ENCODE measurements around the gene NGEF.

Gene NGEF

GRCh38 chr2:232955856-232956255, 57.2 kb downstream of the NGEF start:
- Histone ChIP-seq H3K4me3 (ENCODE audit: low read depth in 1 of 5, low read length in 5 of 5) (no peak overlapping the region), H3K9me3 (ENCODE audit: control insufficient read depth in 5 of 5, low read length in 5 of 5) (peaks cover 0 to 4% (median 0%) of the 10 kb centered on the region in 5 donors), H3K27ac (ENCODE audit: low read depth, low read length) (no peak overlapping the region), H3K36me3 (ENCODE audit: control insufficient read depth in 5 of 5, insufficient read depth in 5 of 5, low read length in 5 of 5) (no peaks in the 10 kb centered on the region), H3K9ac (ENCODE audit: low read length in 5 of 5) (no peak overlapping the region), H3K4me1 (ENCODE audit: control insufficient read depth in 5 of 5, insufficient read depth in 5 of 5, low read length in 5 of 5) (no peaks in the 10 kb centered on the region), H3K27me3 (ENCODE audit: control insufficient read depth in 5 of 5, insufficient read depth in 4 of 5, low read length in 5 of 5) (peaks cover 0 to 11% (median 4%) of the 10 kb centered on the region in 5 donors)

GRCh38 chr2:232954691-232955090, 58.4 kb downstream of the NGEF start:
- Histone ChIP-seq H3K9me3 (ENCODE audit: control insufficient read depth in 5 of 5, low read length in 5 of 5) (peaks cover 0 to 4% (median 0%) of the 10 kb centered on the region in 5 donors), H3K27ac (ENCODE audit: low read depth, low read length) (no peak overlapping the region), H3K27me3 (ENCODE audit: control insufficient read depth in 5 of 5, insufficient read depth in 4 of 5, low read length in 5 of 5) (peaks cover 0 to 13% (median 4%) of the 10 kb centered on the region in 5 donors), H3K4me1 (ENCODE audit: control insufficient read depth in 5 of 5, insufficient read depth in 5 of 5, low read length in 5 of 5) (no peaks in the 10 kb centered on the region), H3K9ac (ENCODE audit: low read length in 5 of 5) (no peak overlapping the region), H3K36me3 (ENCODE audit: control insufficient read depth in 5 of 5, insufficient read depth in 5 of 5, low read length in 5 of 5) (no peaks in the 10 kb centered on the region), H3K4me3 (ENCODE audit: low read depth in 1 of 5, low read length in 5 of 5) (no peak overlapping the region)

DNA sequence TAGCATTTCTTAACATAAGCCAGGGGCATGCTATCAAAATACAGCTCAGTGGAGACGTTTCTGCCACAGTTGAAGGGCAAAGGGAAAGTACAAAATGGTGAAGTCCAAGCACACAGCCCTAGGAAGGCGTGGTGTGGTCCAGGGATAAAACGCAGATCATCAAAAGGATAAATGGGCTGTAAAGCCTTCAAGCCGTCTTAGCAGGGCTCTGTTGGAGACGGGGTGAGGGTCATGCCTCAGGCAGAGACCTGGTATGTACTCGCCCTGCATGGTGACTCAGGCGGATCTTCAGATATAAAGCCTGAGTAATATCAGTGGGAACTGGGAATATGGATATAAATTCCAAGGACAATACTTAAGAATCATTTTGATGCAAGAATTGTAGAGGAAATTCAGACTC, 61.2 kb downstream of the NGEF start:
- peaks cover 0 to 13% (median 4%) of the 10 kb centered on the region in 5 donors for H3K27me3 ChIP-seq (ENCODE audit: control insufficient read depth in 5 of 5, insufficient read depth in 4 of 5, low read length in 5 of 5)
- no peak overlapping the region for H3K9ac ChIP-seq (ENCODE audit: low read length in 5 of 5)
- H3K27ac ChIP-seq (ENCODE audit: low read depth, low read length), result no peak overlapping the region
- H3K36me3 ChIP-seq (ENCODE audit: control insufficient read depth in 5 of 5, insufficient read depth in 5 of 5, low read length in 5 of 5), result no peaks in the 10 kb centered on the region
- no peaks in the 10 kb centered on the region for H3K9me3 ChIP-seq (ENCODE audit: control insufficient read depth in 5 of 5, low read length in 5 of 5)
- H3K4me3 ChIP-seq (ENCODE audit: low read depth in 1 of 5, low read length in 5 of 5), result no peak overlapping the region
- no peaks in the 10 kb centered on the region for H3K4me1 ChIP-seq (ENCODE audit: control insufficient read depth in 5 of 5, insufficient read depth in 5 of 5, low read length in 5 of 5)

GRCh38 chr2:232951181-232951580, 61.9 kb downstream of the NGEF start:
- Histone ChIP-seq H3K9me3 (ENCODE audit: control insufficient read depth in 5 of 5, low read length in 5 of 5) (no peaks in the 10 kb centered on the region), H3K4me1 (ENCODE audit: control insufficient read depth in 5 of 5, insufficient read depth in 5 of 5, low read length in 5 of 5) (no peaks in the 10 kb centered on the region), H3K9ac (ENCODE audit: low read length in 5 of 5) (no peak overlapping the region), H3K36me3 (ENCODE audit: control insufficient read depth in 5 of 5, insufficient read depth in 5 of 5, low read length in 5 of 5) (no peaks in the 10 kb centered on the region), H3K27ac (ENCODE audit: low read depth, low read length) (no peak overlapping the region), H3K27me3 (ENCODE audit: control insufficient read depth in 5 of 5, insufficient read depth in 4 of 5, low read length in 5 of 5) (peaks cover 0 to 13% (median 4%) of the 10 kb centered on the region in 5 donors), H3K4me3 (ENCODE audit: low read depth in 1 of 5, low read length in 5 of 5) (no peak overlapping the region)

DNA sequence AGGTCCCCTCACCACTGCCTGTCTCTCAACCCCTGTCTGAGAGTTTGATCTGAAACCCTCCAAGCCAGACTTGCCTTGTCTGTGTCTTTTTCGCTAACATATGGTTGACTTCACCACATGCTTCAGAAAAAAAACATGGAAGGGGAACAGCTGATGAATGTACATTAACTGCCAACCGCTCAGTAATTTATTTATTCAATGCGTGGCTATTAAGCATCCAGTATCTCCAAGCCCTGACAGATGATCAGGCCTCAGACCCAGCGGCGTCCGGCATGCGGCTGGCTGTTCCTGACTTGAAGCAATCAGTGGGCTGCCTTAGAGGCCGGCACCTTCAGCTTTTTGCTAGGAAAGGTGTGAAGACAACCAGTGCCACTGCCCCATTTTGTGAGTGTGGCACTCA, 62.3 kb downstream of the NGEF start:
- H3K4me3 ChIP-seq (ENCODE audit: low read depth in 1 of 5, low read length in 5 of 5), result no peak overlapping the region

GRCh38 chr2:232949016-232949415, 64.0 kb downstream of the NGEF start:
- no peak overlapping the region for H3K4me3 ChIP-seq (ENCODE audit: low read depth in 1 of 5, low read length in 5 of 5)
- H3K9me3 ChIP-seq (ENCODE audit: control insufficient read depth in 5 of 5, low read length in 5 of 5), result no peaks in the 10 kb centered on the region
- H3K36me3 ChIP-seq (ENCODE audit: control insufficient read depth in 5 of 5, insufficient read depth in 5 of 5, low read length in 5 of 5), result no peaks in the 10 kb centered on the region
- no peak overlapping the region for H3K9ac ChIP-seq (ENCODE audit: low read length in 5 of 5)
- no peaks in the 10 kb centered on the region for H3K4me1 ChIP-seq (ENCODE audit: control insufficient read depth in 5 of 5, insufficient read depth in 5 of 5, low read length in 5 of 5)
- no peak overlapping the region for H3K27ac ChIP-seq (ENCODE audit: low read depth, low read length)
- H3K27me3 ChIP-seq (ENCODE audit: control insufficient read depth in 5 of 5, insufficient read depth in 4 of 5, low read length in 5 of 5), result peaks cover 0 to 13% (median 4%) of the 10 kb centered on the region in 5 donors

More for the DNA sequence above, 62.3 kb downstream of the NGEF start:
- Histone ChIP-seq H3K27ac (ENCODE audit: low read depth, low read length) (no peak overlapping the region), H3K27me3 (ENCODE audit: control insufficient read depth in 5 of 5, insufficient read depth in 4 of 5, low read length in 5 of 5) (peaks cover 0 to 13% (median 4%) of the 10 kb centered on the region in 5 donors), H3K9ac (ENCODE audit: low read length in 5 of 5) (no peak overlapping the region), H3K9me3 (ENCODE audit: control insufficient read depth in 5 of 5, low read length in 5 of 5) (no peaks in the 10 kb centered on the region), H3K36me3 (ENCODE audit: control insufficient read depth in 5 of 5, insufficient read depth in 5 of 5, low read length in 5 of 5) (no peaks in the 10 kb centered on the region), H3K4me1 (ENCODE audit: control insufficient read depth in 5 of 5, insufficient read depth in 5 of 5, low read length in 5 of 5) (no peaks in the 10 kb centered on the region)

GRCh38 chr2:232942831-232943230, 70.2 kb downstream of the NGEF start:
- no peaks in the 10 kb centered on the region for H3K4me1 ChIP-seq (ENCODE audit: control insufficient read depth in 5 of 5, insufficient read depth in 5 of 5, low read length in 5 of 5)
- H3K27me3 ChIP-seq (ENCODE audit: control insufficient read depth in 5 of 5, insufficient read depth in 4 of 5, low read length in 5 of 5), result peaks cover 0 to 6% (median under 1%) of the 10 kb centered on the region in 5 donors
- no peak overlapping the region for H3K4me3 ChIP-seq (ENCODE audit: low read depth in 1 of 5, low read length in 5 of 5)
- no peaks in the 10 kb centered on the region for H3K36me3 ChIP-seq (ENCODE audit: control insufficient read depth in 5 of 5, insufficient read depth in 5 of 5, low read length in 5 of 5)
- peaks cover 0 to 11% (median 3%) of the 10 kb centered on the region in 5 donors for H3K9me3 ChIP-seq (ENCODE audit: control insufficient read depth in 5 of 5, low read length in 5 of 5)
- no peak overlapping the region for H3K27ac ChIP-seq (ENCODE audit: low read depth, low read length)
- no peak overlapping the region for H3K9ac ChIP-seq (ENCODE audit: low read length in 5 of 5)

DNA sequence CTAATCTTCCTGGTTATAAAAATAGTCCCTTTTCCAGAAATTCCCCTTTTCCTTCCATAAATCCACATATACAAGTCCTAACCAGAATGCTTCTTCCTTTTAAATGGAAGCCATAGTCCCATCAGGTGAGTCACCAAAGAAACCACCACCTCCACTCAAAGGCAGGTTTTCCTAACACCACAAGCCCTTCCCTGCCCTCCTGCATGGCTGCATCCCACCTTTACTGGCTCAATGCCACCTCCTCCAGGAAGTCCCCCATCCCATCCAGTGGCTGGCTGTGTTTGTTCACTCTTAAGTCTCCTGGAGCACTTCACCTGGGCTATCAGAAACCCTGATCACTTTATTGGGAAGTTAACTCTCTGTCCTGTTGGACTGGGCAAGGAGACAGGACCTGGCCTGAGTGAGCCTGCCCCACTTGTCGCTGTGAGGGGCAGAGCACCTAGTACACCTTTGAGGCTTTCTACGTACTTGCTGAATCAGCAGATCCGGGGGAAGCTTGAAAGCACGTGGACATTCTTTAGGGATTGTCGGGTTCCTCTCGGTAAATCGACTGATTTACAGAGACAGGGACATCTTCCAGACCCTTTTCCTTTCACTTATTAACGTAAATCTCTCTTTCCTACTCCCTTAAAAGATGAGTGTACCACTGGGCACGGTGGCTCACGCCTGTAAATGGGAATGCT, 71.0 kb downstream of the NGEF start:
- peaks cover 0 to 6% (median 3%) of the 10 kb centered on the region in 5 donors for H3K27me3 ChIP-seq (ENCODE audit: control insufficient read depth in 5 of 5, insufficient read depth in 4 of 5, low read length in 5 of 5)

DNA sequence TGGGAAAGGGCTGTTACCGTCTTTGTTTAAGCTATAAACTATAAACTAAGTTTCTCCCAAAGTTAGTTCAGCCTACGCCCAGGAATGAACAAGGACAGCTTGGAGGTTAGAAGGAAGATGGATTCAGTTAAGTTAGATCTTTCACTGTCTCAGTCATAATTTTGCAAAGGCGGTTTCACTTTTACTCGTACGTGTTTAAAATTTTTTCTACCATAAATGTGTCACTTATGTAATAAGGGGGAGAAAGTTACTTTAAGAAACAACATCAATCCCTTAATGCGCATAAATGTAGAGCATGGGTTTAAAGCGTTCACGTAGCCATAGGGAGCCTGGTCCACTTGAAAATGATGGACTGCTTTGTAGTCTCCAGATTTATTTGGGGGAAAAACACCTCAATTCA, 71.7 kb downstream of the NGEF start:
- no peak overlapping the region for H3K4me3 ChIP-seq (ENCODE audit: low read depth in 1 of 5, low read length in 5 of 5)
- H3K4me1 ChIP-seq (ENCODE audit: control insufficient read depth in 5 of 5, insufficient read depth in 5 of 5, low read length in 5 of 5), result no peaks in the 10 kb centered on the region
- H3K9ac ChIP-seq (ENCODE audit: low read length in 5 of 5), result no peak overlapping the region
- H3K27me3 ChIP-seq (ENCODE audit: control insufficient read depth in 5 of 5, insufficient read depth in 4 of 5, low read length in 5 of 5), result peaks cover 0 to 6% (median 3%) of the 10 kb centered on the region in 5 donors
- no peak overlapping the region for H3K27ac ChIP-seq (ENCODE audit: low read depth, low read length)
- H3K36me3 ChIP-seq (ENCODE audit: control insufficient read depth in 5 of 5, insufficient read depth in 5 of 5, low read length in 5 of 5), result no peaks in the 10 kb centered on the region
- H3K9me3 ChIP-seq (ENCODE audit: control insufficient read depth in 5 of 5, low read length in 5 of 5), result peaks cover 0 to 11% (median 3%) of the 10 kb centered on the region in 5 donors

More for the DNA sequence above, 71.0 kb downstream of the NGEF start:
- Histone ChIP-seq H3K4me3 (ENCODE audit: low read depth in 1 of 5, low read length in 5 of 5) (no peak overlapping the region), H3K9ac (ENCODE audit: low read length in 5 of 5) (no peak overlapping the region), H3K36me3 (ENCODE audit: control insufficient read depth in 5 of 5, insufficient read depth in 5 of 5, low read length in 5 of 5) (no peaks in the 10 kb centered on the region), H3K4me1 (ENCODE audit: control insufficient read depth in 5 of 5, insufficient read depth in 5 of 5, low read length in 5 of 5) (no peaks in the 10 kb centered on the region), H3K27ac (ENCODE audit: low read depth, low read length) (no peak overlapping the region), H3K9me3 (ENCODE audit: control insufficient read depth in 5 of 5, low read length in 5 of 5) (peaks cover 0 to 11% (median 3%) of the 10 kb centered on the region in 5 donors)

- no peaks in the 10 kb centered on the region for H3K36me3 ChIP-seq (ENCODE audit: control insufficient read depth in 5 of 5, insufficient read depth in 5 of 5, low read length in 5 of 5)
- H3K27me3 ChIP-seq (ENCODE audit: control insufficient read depth in 5 of 5, insufficient read depth in 4 of 5, low read length in 5 of 5), result peaks cover 0 to 6% (median 3%) of the 10 kb centered on the region in 5 donors
- H3K4me1 ChIP-seq (ENCODE audit: control insufficient read depth in 5 of 5, insufficient read depth in 5 of 5, low read length in 5 of 5), result no peaks in the 10 kb centered on the region
- no peak overlapping the region for H3K27ac ChIP-seq (ENCODE audit: low read depth, low read length)
- H3K9me3 ChIP-seq (ENCODE audit: control insufficient read depth in 5 of 5, low read length in 5 of 5), result peaks cover 0 to 11% (median 3%) of the 10 kb centered on the region in 5 donors
- H3K4me3 ChIP-seq (ENCODE audit: low read depth in 1 of 5, low read length in 5 of 5), result no peak overlapping the region
- H3K9ac ChIP-seq (ENCODE audit: low read length in 5 of 5), result no peak overlapping the region
These were observed 72.3 kb downstream of the NGEF start for GRCh38 chr2:232940724-232941123.
